Breast epithelium (tissue), 4 donors: ENCODE data around the gene APLP2. TPM values are rescaled to one million over a fixed set of nuclear protein-coding genes. Genes with fewer than 3 reads are reported as not detected.

Source experiments
- DNase-seq, 2 donors: peaks; one replicate each; pipeline ENCODE4 v3.0.0-alpha.2; 2019; ENCODE audit warnings: low spot score in 2 of 2
- H3K27ac ChIP-seq, 2 donors: fragments of 200-600 bp; sonication (generic) in 1 of 2; one replicate each; pipeline ENCODE4 v1.5.1; 2016 to 2019; ENCODE audit warnings: mild to moderate bottlenecking in 1 of 2
- H3K27me3 ChIP-seq, 2 donors: fragments of 200-600 bp; sonication (generic) in 1 of 2; one replicate each; pipeline versions ENCODE4 v1.5.1 to v1.6.0; 2017 to 2019; ENCODE audit warnings: control low read depth in 1 of 2, mild to moderate bottlenecking in 1 of 2
- H3K36me3 ChIP-seq: fragments of 200-600 bp; one replicate; pipeline ENCODE4 v1.5.1; 2019
- H3K4me1 ChIP-seq, 2 donors: fragments of 200-600 bp; sonication (generic); one replicate each; pipeline ENCODE4 v1.5.1; 2016 to 2019; ENCODE audit warnings: control low read depth in 1 of 2
- H3K4me3 ChIP-seq, 3 donors: fragments of 200-600 bp; sonication (generic); 1 replicate in 2 of 3; 2 replicates in 1 of 3; pipeline ENCODE4 v1.5.1; 2016 to 2019; ENCODE audit warnings: mild to moderate bottlenecking in 3 of 3, moderate library complexity in 2 of 3
- H3K9me3 ChIP-seq, 2 donors: fragments of 200-600 bp; sonication (generic) in 1 of 2; one replicate each; pipeline ENCODE4 v1.5.1; 2016 to 2019; ENCODE audit warnings: control low read depth in 1 of 2
- CTCF ChIP-seq, 3 donors: fragments of 450-650 bp; IDR thresholded peaks; one replicate each; pipeline ENCODE4 v1.5.1; 2016 to 2017; ENCODE audit warnings: antibody characterized with exemption in 3 of 3, mild to moderate bottlenecking in 3 of 3, moderate library complexity in 3 of 3
- POLR2A ChIP-seq: fragments of 450-650 bp; IDR thresholded peaks from one replicate; pipeline ENCODE4 v1.6.1; 2016; ENCODE audit warnings: antibody characterized with exemption, mild to moderate bottlenecking, moderate library complexity
- POLR2AphosphoS5 ChIP-seq, 3 donors: sonication (generic); formaldehyde crosslinking; IDR thresholded peaks; one replicate each; pipeline ENCODE4 v1.6.1; 2017; ENCODE audit warnings: antibody characterized with exemption in 3 of 3
- intact Hi-C: fragments of 100-400 bp; cut with DNase I; formaldehyde crosslinking; loops from one replicate; pipeline ENCODE4 v1.15.1; 2023; ENCODE audit warnings: low total_unique reads
- total RNA-seq, 3 donors: library from RNA; depleted of rRNA; stranded (reverse); fragments of >200 nt; gene quantifications; one replicate each; pipeline ENCODE4 v1.1.0, GENCODE V29; 2016

APLP2 gene
- total RNA-seq, 3 donors from 2014 or later, result 305 to 560 (median 418) TPM

GRCh38 chr11:130109386-130109785 is 39.7 kb downstream of the APLP2 start:
- H3K36me3 ChIP-seq, result no peaks in the 10 kb centered on the region
- DNase-seq, result no peak
- intact Hi-C loops, result no loop called here
- H3K27ac ChIP-seq, result no peak overlapping the region
- H3K4me3 ChIP-seq, result no peak overlapping the region
- H3K4me1 ChIP-seq, result no peaks in the 10 kb centered on the region
- no peaks in the 10 kb centered on the region for H3K27me3 ChIP-seq
- H3K9me3 ChIP-seq, result no peaks in the 10 kb centered on the region
- TF ChIP-seq CTCF (IDR thresholded peaks at IDR 0.05) (no peak), POLR2A (no peak), POLR2AphosphoS5 (IDR thresholded peaks at IDR 0.05) (no peak)

- no peak overlapping the region for H3K4me3 ChIP-seq
These were observed 40.8 kb downstream of the APLP2 start for GRCh38 chr11:130110339-130111108.

GRCh38 chr11:130112071-130112830 is 42.6 kb downstream of the APLP2 start:
- no peaks in the 10 kb centered on the region for H3K36me3 ChIP-seq
- no peaks in the 10 kb centered on the region for H3K9me3 ChIP-seq
- H3K4me3 ChIP-seq, result no peak overlapping the region
- TF ChIP-seq POLR2AphosphoS5 (IDR thresholded peaks at IDR 0.05) (no peak), POLR2A (no peak), CTCF (IDR thresholded peaks at IDR 0.05) (no peak)
- DNase-seq, result no peak
- no peak overlapping the region for H3K27ac ChIP-seq
- no peaks in the 10 kb centered on the region for H3K4me1 ChIP-seq
- no peaks in the 10 kb centered on the region for H3K27me3 ChIP-seq
- intact Hi-C loops, result no loop called here

More at GRCh38 chr11:130110339-130111108, 40.8 kb downstream of the APLP2 start:
- Histone ChIP-seq H3K36me3 (no peaks in the 10 kb centered on the region), H3K9me3 (no peaks in the 10 kb centered on the region), H3K27me3 (no peaks in the 10 kb centered on the region), H3K4me1 (no peaks in the 10 kb centered on the region), H3K27ac (no peak overlapping the region)
- no peak for TF ChIP-seq CTCF (IDR thresholded peaks at IDR 0.05)
- TF ChIP-seq POLR2AphosphoS5 (IDR thresholded peaks at IDR 0.05), result no peak
- TF ChIP-seq POLR2A, result no peak
- intact Hi-C loops, result no loop called here
- no peak for DNase-seq

GRCh38 chr11:130114281-130114680 is 44.6 kb downstream of the APLP2 start:
- TF ChIP-seq POLR2A, result no peak
- TF ChIP-seq CTCF (IDR thresholded peaks at IDR 0.05), result no peak
- TF ChIP-seq POLR2AphosphoS5 (IDR thresholded peaks at IDR 0.05), result no peak
- Histone ChIP-seq H3K36me3 (no peaks in the 10 kb centered on the region), H3K27me3 (no peaks in the 10 kb centered on the region), H3K9me3 (no peaks in the 10 kb centered on the region), H3K4me1 (no peaks in the 10 kb centered on the region), H3K27ac (no peak overlapping the region), H3K4me3 (no peak overlapping the region)
- DNase-seq, result no peak
- intact Hi-C loops, result no loop called here

GRCh38 chr11:130114726-130115125 is 45.0 kb downstream of the APLP2 start:
- no peak overlapping the region for H3K4me3 ChIP-seq
- no peaks in the 10 kb centered on the region for H3K9me3 ChIP-seq
- no peaks in the 10 kb centered on the region for H3K27me3 ChIP-seq
- no peaks in the 10 kb centered on the region for H3K4me1 ChIP-seq
- DNase-seq, result no peak
- intact Hi-C loops, result no loop called here
- TF ChIP-seq CTCF (IDR thresholded peaks at IDR 0.05) (no peak), POLR2AphosphoS5 (IDR thresholded peaks at IDR 0.05) (no peak), POLR2A (no peak)
- no peaks in the 10 kb centered on the region for H3K36me3 ChIP-seq
- H3K27ac ChIP-seq, result no peak overlapping the region
